GM20000 (cell line): ENCODE data around the gene LRRC36.

Source experiments
- DNase-seq: peaks from one replicate; pipeline ENCODE4 v3.0.0; 2012; ENCODE audit warnings: low spot score
- CTCF ChIP-seq: IDR thresholded peaks from 2 replicates; pipeline ENCODE4 v1.5.1; 2012; ENCODE audit warnings: mild to moderate bottlenecking, control low read depth; ENCODE audit errors: extremely low read depth, missing control alignments

The LRRC36 gene

GRCh38 chr16:67415872-67416793, 89.5 kb downstream of the LRRC36 start, which contains the start of gene ZDHHC1:
Gene ZDHHC1 (minus strand): TSS chr16:67416477. CDS start chr16:67407775, 8,702 bp downstream.
- peak; percentile 77 for TF ChIP-seq CTCF
- DNase-seq, result peak; percentile 91

DNA sequence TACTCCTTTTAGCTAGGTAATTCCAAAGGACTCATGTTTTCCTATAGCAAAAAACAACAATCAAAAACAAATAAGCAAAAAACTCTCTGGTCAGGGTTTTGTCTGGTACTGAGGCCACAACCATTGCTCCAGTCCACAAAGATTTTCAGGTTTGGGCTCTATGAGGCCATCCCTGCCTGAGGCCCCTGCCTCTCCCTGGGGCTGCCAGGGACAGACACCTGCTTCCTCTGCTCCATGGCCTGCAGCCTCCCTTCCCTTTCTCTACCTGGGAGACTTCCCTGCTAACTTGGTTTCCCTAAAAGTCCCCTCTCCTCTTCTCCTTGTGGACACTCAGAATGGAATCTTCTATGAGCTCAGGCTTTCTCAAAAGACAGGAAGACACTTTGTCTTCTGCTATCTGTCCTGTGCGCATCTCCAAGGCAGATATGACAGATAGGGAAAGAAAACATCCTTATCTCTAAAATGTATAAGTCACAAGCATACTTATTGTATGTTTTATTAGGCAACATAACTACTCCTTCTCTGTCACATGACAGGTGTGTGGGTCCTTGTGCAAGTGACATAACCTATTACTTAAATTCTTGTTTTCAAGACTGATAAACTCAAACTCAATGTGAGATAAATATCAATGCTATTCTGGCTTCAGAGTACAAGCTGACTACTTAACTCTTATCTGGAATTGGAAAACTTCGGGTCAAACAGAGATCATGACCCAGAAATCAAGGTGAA, 90.9 kb downstream of the LRRC36 start:
- no peak for DNase-seq
- TF ChIP-seq CTCF, result no peak

- no peak for DNase-seq
- TF ChIP-seq CTCF, result no peak
Observed at GRCh38 chr16:67419502-67419901, 92.9 kb downstream of the LRRC36 start.

DNA sequence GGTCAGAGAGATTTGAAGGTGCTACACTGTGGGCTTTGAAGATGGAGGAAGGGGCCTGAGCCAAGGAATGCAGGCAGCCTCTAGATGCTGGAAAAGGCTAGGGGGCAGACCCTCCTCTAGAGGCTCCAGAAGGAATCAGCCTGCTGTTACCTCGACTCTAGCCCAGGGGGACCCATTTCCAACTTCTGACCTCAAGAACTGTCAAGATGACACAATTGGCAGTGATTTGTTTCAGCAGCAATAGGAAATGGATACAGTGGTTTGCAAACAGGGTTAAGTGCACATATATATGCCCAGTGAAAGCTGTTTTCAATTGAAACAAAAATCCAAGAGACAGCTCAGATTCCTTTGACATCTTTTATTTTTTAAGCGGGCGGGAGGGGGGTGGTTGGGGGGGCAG, 93.3 kb downstream of the LRRC36 start:
- no peak for DNase-seq
- no peak for TF ChIP-seq CTCF

DNA sequence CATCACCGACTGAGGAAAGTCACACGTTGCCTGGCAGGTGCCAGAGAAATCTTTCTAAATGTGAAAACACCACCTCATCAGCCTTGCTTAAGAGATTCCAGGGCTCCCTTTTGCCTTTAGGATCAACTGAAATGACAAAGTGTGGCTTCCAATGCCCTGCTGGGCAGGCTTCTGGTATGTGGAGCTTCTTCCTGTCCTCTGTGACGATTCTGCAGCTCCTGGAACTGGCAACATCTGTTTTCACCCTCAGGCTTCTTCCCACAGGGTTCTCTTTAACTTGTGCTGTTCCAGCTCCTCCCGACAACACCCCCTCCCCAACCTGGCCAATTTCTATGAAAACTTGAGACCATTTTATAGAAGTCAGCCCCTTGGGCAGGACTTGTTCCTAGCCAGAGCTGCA, 94.4 kb downstream of the LRRC36 start:
- no peak for TF ChIP-seq CTCF
- no peak for DNase-seq

- TF ChIP-seq CTCF, result no peak
- DNase-seq, result no peak
Observed at GRCh38 chr16:67423015-67423414, 96.4 kb downstream of the LRRC36 start.
